ENCODE data around the gene SYT3. TPM values are rescaled to one million over a fixed set of nuclear protein-coding genes. Genes with fewer than 3 reads are reported as not detected.
"Not testable (repeated sequence)": the region's sequence is repeated elsewhere in the genome, so short reads cannot be mapped to it uniquely, and the experiment has no call there.

SYT3 gene
- total and polyA plus RNA-seq, 7 donors = under 0.01 to 0.66 (median 0.37) TPM; not detected in 1

DNA sequence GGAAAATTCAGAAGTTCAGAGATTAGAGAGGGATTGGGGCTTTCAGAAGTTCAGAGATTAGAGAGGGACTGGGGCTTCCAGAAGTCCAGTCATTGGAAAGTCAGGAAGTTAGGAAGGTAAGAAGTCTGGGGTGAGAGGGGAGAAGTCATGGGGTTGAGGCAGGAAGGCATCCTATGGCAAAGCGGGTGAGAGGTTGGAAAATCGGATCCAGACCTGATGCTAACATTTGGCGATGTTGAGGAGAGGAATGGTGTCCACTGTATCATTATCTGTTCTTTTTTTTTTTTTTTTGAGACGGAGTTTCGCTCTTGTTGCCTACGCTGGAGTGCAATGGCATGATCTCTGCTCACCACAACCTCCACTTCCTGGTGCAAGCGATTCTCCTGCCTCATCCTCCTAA, 11.1 kb downstream of the SYT3 start:
- 89 to 92% methylated on average over 7 of the region's 7 CpGs for WGBS, 2 donors
- intact Hi-C loops (cut with DNase I) = no loop called here
- H3K27me3 ChIP-seq = peaks cover 0 to 32% (median 14%) of the 10 kb centered on the region in 3 donors
- no peaks in the 10 kb centered on the region for H3K36me3 ChIP-seq
- no peaks in the 10 kb centered on the region for H3K4me1 ChIP-seq
- H3K9me3 ChIP-seq = peaks cover 0 to 4% (median 2%) of the 10 kb centered on the region in 4 donors
- no peak overlapping the region for H3K27ac ChIP-seq
- TF ChIP-seq, protein P1, sequence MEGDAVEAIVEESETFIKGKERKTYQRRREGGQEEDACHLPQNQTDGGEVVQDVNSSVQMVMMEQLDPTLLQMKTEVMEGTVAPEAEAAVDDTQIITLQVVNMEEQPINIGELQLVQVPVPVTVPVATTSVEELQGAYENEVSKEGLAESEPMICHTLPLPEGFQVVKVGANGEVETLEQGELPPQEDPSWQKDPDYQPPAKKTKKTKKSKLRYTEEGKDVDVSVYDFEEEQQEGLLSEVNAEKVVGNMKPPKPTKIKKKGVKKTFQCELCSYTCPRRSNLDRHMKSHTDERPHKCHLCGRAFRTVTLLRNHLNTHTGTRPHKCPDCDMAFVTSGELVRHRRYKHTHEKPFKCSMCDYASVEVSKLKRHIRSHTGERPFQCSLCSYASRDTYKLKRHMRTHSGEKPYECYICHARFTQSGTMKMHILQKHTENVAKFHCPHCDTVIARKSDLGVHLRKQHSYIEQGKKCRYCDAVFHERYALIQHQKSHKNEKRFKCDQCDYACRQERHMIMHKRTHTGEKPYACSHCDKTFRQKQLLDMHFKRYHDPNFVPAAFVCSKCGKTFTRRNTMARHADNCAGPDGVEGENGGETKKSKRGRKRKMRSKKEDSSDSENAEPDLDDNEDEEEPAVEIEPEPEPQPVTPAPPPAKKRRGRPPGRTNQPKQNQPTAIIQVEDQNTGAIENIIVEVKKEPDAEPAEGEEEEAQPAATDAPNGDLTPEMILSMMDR (IDR thresholded peaks at IDR 0.05) = no peak
- no peak for TF ChIP-seq POLR2AphosphoS5 (IDR thresholded peaks at IDR 0.05)
- TF ChIP-seq POLR2A (IDR thresholded peaks at IDR 0.05) = no peak
- no peak for TF ChIP-seq EP300 (IDR thresholded peaks at IDR 0.05)
- no peak for DNase-seq
- no peak overlapping the region for H3K4me3 ChIP-seq

DNA sequence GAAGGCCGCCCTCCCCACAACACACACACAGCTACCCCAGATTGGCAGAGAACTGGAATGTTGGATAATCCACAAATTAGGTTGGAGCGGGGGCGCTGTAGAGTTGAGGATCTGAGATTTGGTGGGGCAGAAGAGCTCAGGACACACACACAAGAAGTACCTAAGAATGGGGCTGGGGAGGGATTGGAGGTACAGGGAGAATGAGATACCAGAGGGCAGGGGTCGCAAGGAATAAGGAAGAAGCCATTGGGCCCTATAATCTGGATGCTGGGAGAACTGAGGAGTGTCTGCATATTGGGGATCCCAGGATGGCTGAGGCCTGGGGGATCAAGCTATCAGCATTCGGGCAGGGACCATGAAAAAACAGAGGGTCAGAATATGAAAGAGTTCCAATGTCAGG, 11.5 kb downstream of the SYT3 start:
- no peak overlapping the region for H3K27ac ChIP-seq
- 87 to 88% methylated on average over 5 of the region's 5 CpGs for whole genome bisulfite sequencing, 2 donors
- peaks cover 0 to 4% (median under 1%) of the 10 kb centered on the region in 4 donors for H3K9me3 ChIP-seq
- no peaks in the 10 kb centered on the region for H3K36me3 ChIP-seq
- intact Hi-C loops (cut with DNase I) = no loop called here
- peaks cover 0 to 32% (median 14%) of the 10 kb centered on the region in 3 donors for H3K27me3 ChIP-seq
- H3K4me3 ChIP-seq = no peak overlapping the region
- no peaks in the 10 kb centered on the region for H3K4me1 ChIP-seq
- TF ChIP-seq, protein P1 (IDR thresholded peaks at IDR 0.05) = no peak
- TF ChIP-seq POLR2A (IDR thresholded peaks at IDR 0.05) = no peak
- no peak for TF ChIP-seq EP300 (IDR thresholded peaks at IDR 0.05)
- no peak for TF ChIP-seq POLR2AphosphoS5 (IDR thresholded peaks at IDR 0.05)
- DNase-seq = no peak

DNA sequence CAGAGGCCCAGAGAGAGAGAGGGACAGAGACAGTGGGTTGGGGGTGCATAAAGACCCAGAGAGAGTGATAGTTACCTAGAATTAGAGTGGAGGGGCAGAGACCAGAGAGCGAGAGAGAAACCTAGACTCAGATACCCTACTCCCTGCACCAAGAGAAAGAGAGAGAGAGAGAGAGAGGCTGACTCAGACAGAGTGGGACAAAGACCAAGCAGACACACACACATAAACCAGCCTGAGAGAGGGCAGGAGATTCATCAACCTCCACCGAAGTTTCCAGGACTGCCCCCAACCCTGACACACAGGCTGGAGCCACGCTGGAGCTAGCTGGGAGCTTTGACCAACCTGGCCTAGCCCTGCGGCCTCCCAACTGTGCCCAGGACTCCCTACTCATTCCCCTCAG, 12.9 kb downstream of the SYT3 start:
- TF ChIP-seq, protein P1 (IDR thresholded peaks at IDR 0.05) = no peak
- TF ChIP-seq POLR2A (IDR thresholded peaks at IDR 0.05) = no peak
- no peaks in the 10 kb centered on the region for H3K36me3 ChIP-seq
- H3K9me3 ChIP-seq = no peaks in the 10 kb centered on the region
- intact Hi-C loops (cut with DNase I) = no loop called here
- DNase-seq = no peak
- H3K27me3 ChIP-seq = peaks cover 0 to 32% (median 7%) of the 10 kb centered on the region in 3 donors
- no peak overlapping the region for H3K27ac ChIP-seq
- H3K4me1 ChIP-seq = no peaks in the 10 kb centered on the region
- H3K4me3 ChIP-seq = no peak overlapping the region
- 69 to 74% methylated on average over 4 of the region's 4 CpGs for WGBS, 2 donors

DNA sequence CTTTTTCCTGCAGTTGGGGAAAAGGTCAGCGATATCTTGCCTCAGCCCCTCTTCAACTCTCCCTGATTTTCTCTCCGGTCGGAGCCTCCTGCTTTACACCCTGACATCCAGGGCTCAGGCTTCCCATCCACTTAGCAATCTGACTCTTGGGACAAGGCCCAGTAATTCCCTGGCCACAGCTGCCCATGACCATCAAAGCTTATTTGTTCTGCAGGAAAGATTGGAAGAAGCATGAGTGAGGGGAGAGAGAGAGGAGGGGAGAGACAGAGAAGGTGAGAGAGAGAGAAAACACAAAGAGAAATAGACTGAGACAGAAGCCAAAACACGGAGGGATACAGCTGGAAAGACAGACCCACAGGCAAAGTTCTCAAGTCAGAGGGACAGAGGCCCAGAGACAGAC, 13.7 kb downstream of the SYT3 start:
- intact Hi-C loops (cut with DNase I) = no loop called here
- H3K9me3 ChIP-seq = no peaks in the 10 kb centered on the region
- H3K27ac ChIP-seq = no peak overlapping the region
- TF ChIP-seq, protein P1 (IDR thresholded peaks at IDR 0.05) = no peak
- no peak for TF ChIP-seq POLR2A (IDR thresholded peaks at IDR 0.05)
- TF ChIP-seq EP300 (IDR thresholded peaks at IDR 0.05) = no peak
- no peak for TF ChIP-seq POLR2AphosphoS5 (IDR thresholded peaks at IDR 0.05)
- no peak for DNase-seq
- WGBS, 2 donors = 77% methylated on average over 4 of the region's 4 CpGs
- peaks cover 0 to 32% (median 7%) of the 10 kb centered on the region in 3 donors for H3K27me3 ChIP-seq
- H3K36me3 ChIP-seq = no peaks in the 10 kb centered on the region
- H3K4me3 ChIP-seq = no peak overlapping the region
- no peaks in the 10 kb centered on the region for H3K4me1 ChIP-seq

DNA sequence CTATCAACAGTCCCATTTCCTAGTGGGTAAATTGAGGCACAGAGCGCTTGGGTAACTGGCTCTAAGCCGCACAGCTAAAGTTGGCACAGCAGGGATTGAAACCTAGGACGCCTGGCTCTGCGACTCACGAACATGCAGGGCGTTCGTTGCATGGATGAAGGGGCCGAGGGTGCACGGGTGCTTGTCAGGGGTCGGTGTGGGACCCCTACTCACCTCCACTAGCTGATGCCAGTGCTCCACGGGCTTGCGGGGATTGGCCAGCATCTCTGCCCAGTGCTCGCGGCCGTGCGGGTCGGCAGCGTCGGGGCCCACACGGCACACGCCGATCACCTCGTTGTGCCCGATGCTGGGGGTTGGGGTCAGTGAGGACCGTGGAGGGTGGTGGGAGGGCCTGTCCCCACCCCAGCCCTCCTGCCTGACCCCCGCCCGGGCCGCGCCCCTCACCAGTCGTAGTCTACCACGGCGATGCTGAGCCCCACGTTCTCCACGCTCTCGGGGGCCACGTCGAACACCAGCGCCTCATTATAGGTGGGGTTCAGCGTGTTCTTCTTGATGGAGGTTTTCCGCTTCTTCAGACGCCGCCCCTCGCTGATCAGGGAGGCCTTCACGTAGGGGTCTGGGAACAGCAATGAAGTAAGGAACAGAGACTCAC, 14.6 kb downstream of the SYT3 start:
- no peak for DNase-seq

DNA sequence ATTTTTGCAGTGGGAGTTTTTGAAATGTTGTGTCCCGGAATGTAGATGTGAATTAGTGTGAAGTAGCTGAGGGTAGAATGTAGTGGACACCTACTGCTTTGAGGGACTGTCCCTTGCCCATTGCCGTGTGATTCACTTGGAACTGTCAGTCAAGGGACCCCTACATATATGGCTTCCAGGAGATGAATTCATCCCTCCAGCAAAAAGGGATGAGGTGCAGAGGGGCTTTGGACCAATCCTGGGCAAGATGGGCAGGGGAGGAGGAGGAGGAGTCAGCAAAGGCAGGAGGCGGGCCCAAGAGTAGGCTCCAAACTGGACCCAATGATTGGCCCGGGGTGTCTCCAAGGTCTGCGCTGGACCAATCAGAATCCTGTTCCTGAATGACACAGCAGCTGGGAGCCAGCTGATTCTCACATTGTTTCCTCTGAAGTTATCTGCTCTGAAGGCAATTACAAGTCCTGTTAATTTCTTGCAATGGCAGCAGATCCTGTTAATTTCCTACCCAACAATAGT, 19.2 kb downstream of the SYT3 start:
- H3K27me3 ChIP-seq; H3K9me3 ChIP-seq; H3K4me1 ChIP-seq; H3K4me3 ChIP-seq; DNase-seq; intact Hi-C loops (cut with DNase I); H3K27ac ChIP-seq; H3K36me3 ChIP-seq: not testable (repeated sequence)
- WGBS, 2 donors = 90 to 93% methylated on average over 5 of the region's 5 CpGs

More for the DNA sequence above, 14.6 kb downstream of the SYT3 start:
- no peak overlapping the region for H3K4me3 ChIP-seq
- peaks cover 0 to 24% (median 4%) of the 10 kb centered on the region in 3 donors for H3K27me3 ChIP-seq
- H3K27ac ChIP-seq = no peak overlapping the region
- H3K9me3 ChIP-seq = no peaks in the 10 kb centered on the region
- TF ChIP-seq, protein P1 (IDR thresholded peaks at IDR 0.05) = no peak
- TF ChIP-seq POLR2AphosphoS5 (IDR thresholded peaks at IDR 0.05) = no peak
- intact Hi-C loops (cut with DNase I) = no loop called here
- 92 to 93% methylated on average over 44 of the region's 44 CpGs for WGBS, 2 donors
- no peaks in the 10 kb centered on the region for H3K4me1 ChIP-seq
- H3K36me3 ChIP-seq = no peaks in the 10 kb centered on the region

DNA sequence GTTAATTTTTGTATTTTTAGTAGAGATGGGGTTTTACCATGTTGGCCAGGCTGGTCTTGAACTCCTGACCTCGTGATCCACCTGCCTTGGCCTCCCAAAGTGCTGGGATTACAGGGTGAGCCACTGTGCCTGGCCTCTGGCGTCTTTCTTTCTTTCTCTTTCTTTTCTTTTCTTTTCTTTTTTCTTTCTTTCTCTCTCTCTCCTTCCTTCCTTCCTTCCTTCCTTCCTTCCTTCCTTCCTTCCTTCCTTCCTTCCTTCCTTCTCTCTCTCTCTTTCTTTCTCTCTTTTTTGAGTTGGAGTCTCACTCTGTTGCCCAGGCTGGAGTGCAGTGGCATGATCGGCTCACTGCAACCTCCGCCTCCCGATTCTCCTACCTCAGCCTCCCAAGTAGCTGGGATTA, 20.5 kb downstream of the SYT3 start:
- intact Hi-C loops (cut with DNase I) = not testable (repeated sequence)

More for the DNA sequence above, 20.5 kb downstream of the SYT3 start:
- not testable (repeated sequence) for DNase-seq, H3K4me1 ChIP-seq, H3K27me3 ChIP-seq, H3K36me3 ChIP-seq, H3K4me3 ChIP-seq, H3K27ac ChIP-seq, H3K9me3 ChIP-seq
- 73 to 81% methylated on average over 5 of the region's 5 CpGs for WGBS, 2 donors

Data from sigmoid colon (tissue), 7 donors.